Astrocyte (in vitro differentiated cells and primary cell): ENCODE measurements around the gene EPB42.

Experiments used
- EZH2 ChIP-seq: IDR thresholded peaks from 2 replicates; pipeline ENCODE4 v1.6.1; 2012; ENCODE audit warnings: mild to moderate bottlenecking, low read length, inconsistent platforms; ENCODE audit not compliant: insufficient read depth
- TF ChIP-seq, protein P1 (sequence below): IDR thresholded peaks from 2 replicates; pipeline ENCODE4 v1.5.1; 2011; ENCODE audit warnings: low read depth, mild to moderate bottlenecking, inconsistent platforms, low read length, moderate library complexity; ENCODE audit not compliant: insufficient read depth

DNA sequence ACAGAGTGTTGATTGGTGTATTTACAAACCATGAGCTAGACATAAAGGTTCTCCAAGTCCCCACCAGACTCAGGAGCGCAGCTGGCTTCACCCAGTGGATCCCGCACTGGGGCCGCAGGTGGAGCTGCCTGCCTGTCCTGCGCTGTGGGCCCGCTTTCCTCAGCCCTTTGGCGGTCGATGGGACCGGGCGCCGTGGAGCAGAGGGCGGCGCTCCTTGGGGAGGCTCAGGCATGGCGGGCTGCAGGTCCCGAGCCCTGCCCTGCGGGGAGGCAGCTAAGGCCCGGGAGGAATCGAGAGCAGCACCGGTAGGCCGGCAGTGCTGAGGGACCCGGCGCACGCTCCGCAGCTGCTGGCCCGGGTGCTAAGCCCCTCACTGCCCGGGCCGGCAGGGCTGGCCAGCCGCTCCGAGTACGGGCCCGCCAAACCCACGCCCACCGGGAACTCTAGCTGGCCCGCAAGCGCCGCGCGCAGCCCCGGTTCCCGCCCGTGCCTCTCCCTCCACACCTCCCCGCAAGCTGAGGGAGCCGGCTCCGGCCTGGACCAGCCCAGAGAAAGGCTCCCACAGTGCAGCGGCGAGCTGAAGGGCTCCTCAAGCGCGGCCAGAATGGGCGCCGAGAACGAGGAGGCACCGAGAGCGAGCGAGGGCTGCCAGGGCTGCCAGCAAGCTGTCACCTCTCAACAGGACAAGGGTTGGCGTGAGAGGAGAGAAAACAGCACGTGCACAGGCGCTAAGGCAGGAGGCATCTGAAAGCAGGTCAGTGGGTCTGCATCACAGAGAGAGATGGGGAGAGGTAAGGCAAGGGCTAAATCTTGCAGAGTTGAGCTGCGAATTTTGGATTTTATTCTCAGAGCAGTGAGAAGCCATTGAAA is 5.9 kb upstream of the EPB42 start:
- TF ChIP-seq, protein P1, sequence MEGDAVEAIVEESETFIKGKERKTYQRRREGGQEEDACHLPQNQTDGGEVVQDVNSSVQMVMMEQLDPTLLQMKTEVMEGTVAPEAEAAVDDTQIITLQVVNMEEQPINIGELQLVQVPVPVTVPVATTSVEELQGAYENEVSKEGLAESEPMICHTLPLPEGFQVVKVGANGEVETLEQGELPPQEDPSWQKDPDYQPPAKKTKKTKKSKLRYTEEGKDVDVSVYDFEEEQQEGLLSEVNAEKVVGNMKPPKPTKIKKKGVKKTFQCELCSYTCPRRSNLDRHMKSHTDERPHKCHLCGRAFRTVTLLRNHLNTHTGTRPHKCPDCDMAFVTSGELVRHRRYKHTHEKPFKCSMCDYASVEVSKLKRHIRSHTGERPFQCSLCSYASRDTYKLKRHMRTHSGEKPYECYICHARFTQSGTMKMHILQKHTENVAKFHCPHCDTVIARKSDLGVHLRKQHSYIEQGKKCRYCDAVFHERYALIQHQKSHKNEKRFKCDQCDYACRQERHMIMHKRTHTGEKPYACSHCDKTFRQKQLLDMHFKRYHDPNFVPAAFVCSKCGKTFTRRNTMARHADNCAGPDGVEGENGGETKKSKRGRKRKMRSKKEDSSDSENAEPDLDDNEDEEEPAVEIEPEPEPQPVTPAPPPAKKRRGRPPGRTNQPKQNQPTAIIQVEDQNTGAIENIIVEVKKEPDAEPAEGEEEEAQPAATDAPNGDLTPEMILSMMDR, result no peak
- no peak for TF ChIP-seq EZH2
